ENCODE measurements around the gene PDS5B. TPM values are rescaled to one million over a fixed set of nuclear protein-coding genes. Genes with fewer than 3 reads are reported as not detected.
"Not testable (repeated sequence)": the region's sequence is repeated elsewhere in the genome, so short reads cannot be mapped to it uniquely, and the experiment has no call there.

PDS5B gene, protein sequence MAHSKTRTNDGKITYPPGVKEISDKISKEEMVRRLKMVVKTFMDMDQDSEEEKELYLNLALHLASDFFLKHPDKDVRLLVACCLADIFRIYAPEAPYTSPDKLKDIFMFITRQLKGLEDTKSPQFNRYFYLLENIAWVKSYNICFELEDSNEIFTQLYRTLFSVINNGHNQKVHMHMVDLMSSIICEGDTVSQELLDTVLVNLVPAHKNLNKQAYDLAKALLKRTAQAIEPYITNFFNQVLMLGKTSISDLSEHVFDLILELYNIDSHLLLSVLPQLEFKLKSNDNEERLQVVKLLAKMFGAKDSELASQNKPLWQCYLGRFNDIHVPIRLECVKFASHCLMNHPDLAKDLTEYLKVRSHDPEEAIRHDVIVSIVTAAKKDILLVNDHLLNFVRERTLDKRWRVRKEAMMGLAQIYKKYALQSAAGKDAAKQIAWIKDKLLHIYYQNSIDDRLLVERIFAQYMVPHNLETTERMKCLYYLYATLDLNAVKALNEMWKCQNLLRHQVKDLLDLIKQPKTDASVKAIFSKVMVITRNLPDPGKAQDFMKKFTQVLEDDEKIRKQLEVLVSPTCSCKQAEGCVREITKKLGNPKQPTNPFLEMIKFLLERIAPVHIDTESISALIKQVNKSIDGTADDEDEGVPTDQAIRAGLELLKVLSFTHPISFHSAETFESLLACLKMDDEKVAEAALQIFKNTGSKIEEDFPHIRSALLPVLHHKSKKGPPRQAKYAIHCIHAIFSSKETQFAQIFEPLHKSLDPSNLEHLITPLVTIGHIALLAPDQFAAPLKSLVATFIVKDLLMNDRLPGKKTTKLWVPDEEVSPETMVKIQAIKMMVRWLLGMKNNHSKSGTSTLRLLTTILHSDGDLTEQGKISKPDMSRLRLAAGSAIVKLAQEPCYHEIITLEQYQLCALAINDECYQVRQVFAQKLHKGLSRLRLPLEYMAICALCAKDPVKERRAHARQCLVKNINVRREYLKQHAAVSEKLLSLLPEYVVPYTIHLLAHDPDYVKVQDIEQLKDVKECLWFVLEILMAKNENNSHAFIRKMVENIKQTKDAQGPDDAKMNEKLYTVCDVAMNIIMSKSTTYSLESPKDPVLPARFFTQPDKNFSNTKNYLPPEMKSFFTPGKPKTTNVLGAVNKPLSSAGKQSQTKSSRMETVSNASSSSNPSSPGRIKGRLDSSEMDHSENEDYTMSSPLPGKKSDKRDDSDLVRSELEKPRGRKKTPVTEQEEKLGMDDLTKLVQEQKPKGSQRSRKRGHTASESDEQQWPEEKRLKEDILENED (N-terminal part only)
- 10 to 100 TPM; 38.8 to 43.1 TPM for total RNA-seq
- long read RNA-seq, donor 1, partial matches to known transcripts: 1 of 6 reads
- long read RNA-seq, donor 1, other reads (novel, unspliced or antisense): 5 of 6 reads
- long read RNA-seq, donor 2, partial matches to known transcripts: 7 of 13 reads
- long read RNA-seq, donor 2, other reads (novel, unspliced or antisense): 6 of 13 reads

DNA sequence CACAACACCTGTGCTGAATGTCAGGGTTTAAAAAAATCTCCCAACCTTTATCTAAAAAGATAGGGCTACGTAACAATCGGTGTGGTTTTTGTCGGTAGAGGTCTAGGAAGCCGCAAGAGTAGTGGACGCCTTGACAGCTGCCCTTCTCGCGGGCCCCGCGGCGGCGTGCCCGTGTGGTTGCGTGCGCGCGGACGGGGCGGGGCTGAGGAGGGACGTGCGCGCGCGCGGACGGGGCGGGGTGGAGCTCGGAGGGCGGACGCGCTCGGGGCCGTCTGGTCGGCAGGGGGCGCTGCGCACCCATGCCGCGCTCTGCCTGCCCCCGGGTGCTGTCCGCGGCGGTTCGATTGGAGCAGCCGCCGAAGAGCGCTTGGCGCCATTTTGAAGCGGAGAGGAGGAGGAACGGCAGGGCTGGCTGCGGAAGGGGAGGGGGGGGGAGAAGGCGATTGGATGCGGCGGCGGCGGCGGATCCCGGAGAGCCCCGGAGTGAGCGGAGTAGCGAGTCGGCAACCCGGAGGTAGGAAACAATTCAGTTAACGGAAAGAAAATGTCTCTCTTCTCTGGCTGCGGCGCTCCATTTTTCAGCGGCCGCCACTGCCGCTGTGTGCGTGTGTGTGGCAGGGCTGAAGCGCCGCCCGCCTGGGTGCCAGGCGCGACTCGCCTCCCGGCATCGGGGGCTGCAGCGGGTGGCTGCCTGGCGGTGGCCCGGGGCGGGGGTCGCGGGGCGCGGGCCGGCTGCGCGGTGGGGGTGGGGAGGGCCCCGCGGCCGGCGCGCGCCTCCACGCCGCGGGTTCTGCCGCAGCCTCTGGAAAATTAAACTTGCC, at the start of gene PDS5B:
PDS5B (plus strand) TSS at position 373 of the 821 bp plus-strand sequence. CDS start 62,321 bp downstream, outside the sequence.
- peak; percentile 98 for DNase-seq (ENCODE audit: low spot score)
- intact Hi-C loops (cut with DNase I): loop anchor here (5.0 to 10.0 kb wide), 3 partner anchors 51 to 1149 kb away; no protein-coding TSS in a partner anchor

GRCh38 chr13:32537580-32538142, 48.6 kb upstream of the PDS5B start:
- intact Hi-C loops (cut with DNase I): no loop called here
- no peak for DNase-seq (ENCODE audit: low spot score)

- intact Hi-C loops (cut with DNase I): no loop called here
- no peak for DNase-seq (ENCODE audit: low spot score)
Observed at GRCh38 chr13:32538143-32538620, 48.1 kb upstream of the PDS5B start.

DNA sequence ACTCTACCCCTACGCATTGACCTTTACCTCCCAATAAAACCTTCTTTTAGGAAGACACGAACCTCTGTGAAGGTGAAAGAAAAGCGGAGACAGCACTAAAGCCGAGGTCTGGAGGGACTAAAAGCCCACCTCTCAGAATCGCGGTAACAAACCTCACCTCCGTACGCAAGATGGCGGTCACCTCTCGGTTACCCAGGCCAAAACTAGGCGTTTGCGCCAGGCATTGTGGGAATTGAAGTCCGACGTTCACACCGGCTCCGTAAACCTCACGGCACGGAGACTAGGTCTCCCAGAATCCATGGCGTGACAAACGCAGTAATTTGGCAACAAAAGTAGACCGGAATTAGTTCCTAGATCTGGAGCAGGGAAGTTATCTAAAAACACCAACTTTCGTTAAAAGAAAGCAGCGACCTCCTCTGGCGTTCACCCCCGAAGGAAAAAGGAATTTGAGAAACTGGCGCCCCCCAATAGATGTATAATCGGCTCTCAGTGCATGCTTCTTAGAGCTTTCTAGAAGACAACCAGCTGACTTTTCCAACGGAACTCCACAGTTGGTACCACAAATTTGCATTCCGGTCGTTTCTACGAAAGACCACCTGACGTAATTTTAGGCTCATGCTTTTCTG, 47.5 kb upstream of the PDS5B start, which contains the start of gene N4BP2L2:
N4BP2L2 (minus strand) TSS at position 175 of the 626 bp plus-strand sequence. CDS start 1,768 bp downstream, outside the sequence.
- intact Hi-C loops (cut with DNase I): no loop called here
- DNase-seq (ENCODE audit: low spot score): peak; percentile 98

GRCh38 chr13:32542221-32542620, 44.0 kb upstream of the PDS5B start:
- no peak for DNase-seq (ENCODE audit: low spot score)
- intact Hi-C loops (cut with DNase I): no loop called here

DNA sequence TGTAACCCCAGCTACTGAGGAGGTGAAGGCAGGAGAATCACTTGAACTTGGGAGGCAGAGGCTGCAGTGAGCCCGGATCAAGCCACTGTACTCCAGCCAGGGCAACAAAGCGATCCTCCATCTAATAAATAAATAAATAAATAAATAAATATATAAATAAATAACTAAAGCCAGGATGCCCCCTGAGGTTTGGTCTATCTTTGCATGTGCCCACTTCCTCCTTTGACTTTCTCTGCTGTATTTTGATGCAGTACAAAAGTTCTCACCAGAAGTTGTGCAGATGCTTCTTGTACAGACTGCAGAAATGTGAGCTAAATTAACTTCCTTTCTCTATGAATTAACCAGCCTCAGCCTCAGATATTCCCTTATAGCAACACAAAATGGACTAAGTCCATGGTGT, 41.2 kb upstream of the PDS5B start:
- DNase-seq (ENCODE audit: low spot score): no peak
- intact Hi-C loops (cut with DNase I): no loop called here

GRCh38 chr13:32548837-32549236, 37.4 kb upstream of the PDS5B start:
- DNase-seq (ENCODE audit: low spot score): no peak
- intact Hi-C loops (cut with DNase I): no loop called here

GRCh38 chr13:32549788-32550187, 36.5 kb upstream of the PDS5B start:
- no peak for DNase-seq (ENCODE audit: low spot score)
- intact Hi-C loops (cut with DNase I): no loop called here

GRCh38 chr13:32553720-32554119, 32.5 kb upstream of the PDS5B start:
- intact Hi-C loops (cut with DNase I): no loop called here
- DNase-seq (ENCODE audit: low spot score): no peak

GRCh38 chr13:32555613-32556012, 30.6 kb upstream of the PDS5B start:
- intact Hi-C loops (cut with DNase I): no loop called here
- no peak for DNase-seq (ENCODE audit: low spot score)

DNA sequence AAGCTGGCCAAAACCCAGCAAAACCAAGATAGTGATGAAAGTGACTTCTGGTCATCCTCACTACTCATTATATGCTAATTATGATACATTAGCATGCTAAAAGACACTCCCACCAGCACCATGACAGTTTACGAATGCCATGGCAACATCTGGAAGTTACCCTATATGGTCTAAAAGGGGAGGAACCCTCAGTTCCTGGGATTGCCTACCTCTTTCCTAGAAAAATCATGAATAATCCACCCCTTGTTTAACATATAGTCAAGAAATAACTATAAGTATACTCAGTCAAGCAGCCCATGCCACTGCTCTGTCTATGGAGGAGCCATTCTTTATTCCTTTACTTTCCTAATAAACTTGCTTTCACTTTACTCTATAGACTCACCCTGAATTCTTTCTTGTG, 25.4 kb upstream of the PDS5B start:
- DNase-seq (ENCODE audit: low spot score); intact Hi-C loops (cut with DNase I): not testable (repeated sequence)

DNA sequence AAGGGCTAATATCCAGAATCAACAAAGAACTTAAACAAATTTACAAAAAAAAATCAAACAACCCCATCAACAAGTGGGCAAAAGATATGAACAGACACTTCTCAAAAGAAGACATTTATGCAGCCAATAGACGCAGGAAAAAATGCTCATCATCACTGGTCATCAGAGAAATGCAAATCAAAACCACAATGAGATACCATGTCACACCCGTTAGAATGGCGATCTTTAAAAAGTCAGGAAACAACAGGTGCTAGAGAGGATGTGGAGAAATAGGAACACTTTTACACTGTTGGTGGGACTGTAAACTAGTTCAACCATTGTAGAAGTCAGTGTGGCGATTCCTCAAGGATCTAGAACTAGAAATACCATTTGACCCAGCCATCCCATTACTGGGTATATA, 10.6 kb upstream of the PDS5B start:
- intact Hi-C loops (cut with DNase I); DNase-seq (ENCODE audit: low spot score): not testable (repeated sequence)

GRCh38 chr13:32577032-32577431, 9.2 kb upstream of the PDS5B start:
- intact Hi-C loops (cut with DNase I): no loop called here

GRCh38 chr13:32581177-32581786, 5.0 kb upstream of the PDS5B start:
- intact Hi-C loops (cut with DNase I): loop anchor here (10.0 kb wide), 2 partner anchors 196 to 1154 kb away; no protein-coding TSS in a partner anchor
- no peak for DNase-seq (ENCODE audit: low spot score)

More at GRCh38 chr13:32577032-32577431, 9.2 kb upstream of the PDS5B start:
- no peak for DNase-seq (ENCODE audit: low spot score)

GRCh38 chr13:32582281-32582680, 4.0 kb upstream of the PDS5B start:
- intact Hi-C loops (cut with DNase I): loop anchor here (10.0 kb wide), 2 partner anchors 197 to 1153 kb away; no protein-coding TSS in a partner anchor
- DNase-seq (ENCODE audit: low spot score): no peak

- DNase-seq (ENCODE audit: low spot score): no peak
- intact Hi-C loops (cut with DNase I): loop anchor here (10.0 kb wide), 2 partner anchors 198 to 1152 kb away; no protein-coding TSS in a partner anchor
Observed at GRCh38 chr13:32582991-32583390, 3.3 kb upstream of the PDS5B start.

Measured in posterior vena cava (tissue), 2 donors.